Right lobe of liver (tissue), 6 donors: Measurements from ENCODE around the gene VSTM4. TPM values are rescaled to one million over a fixed set of nuclear protein-coding genes. Genes with fewer than 3 reads are reported as not detected.

Experiments used
- ATAC-seq, 4 donors: fragments of 200-7000 bp; cut with Tn5 transposase; one replicate each; pipeline ENCODE4 v1.9.1; 2020; ENCODE audit warnings: mild to moderate bottlenecking in 4 of 4, moderate library complexity in 4 of 4
- DNase-seq, 3 donors: peaks; one replicate each; pipeline ENCODE4 v3.0.0-alpha.2; 2020
- H3K27ac ChIP-seq, 3 donors: fragments of 200-600 bp; one replicate each; pipeline ENCODE4 v1.8.0; 2022
- H3K27me3 ChIP-seq, 2 donors: fragments of 200-600 bp; one replicate each; pipeline ENCODE4 v1.8.0; 2022
- H3K36me3 ChIP-seq, 4 donors: fragments of 200-600 bp; sonication (generic) in 1 of 4; one replicate each; pipeline versions ENCODE4 v1.5.1 to v1.8.0; 2017 to 2022; ENCODE audit warnings: control low read depth in 1 of 4
- H3K4me1 ChIP-seq, 4 donors: fragments of 200-600 bp; sonication (generic) in 1 of 4; one replicate each; pipeline versions ENCODE4 v1.5.1 to v1.8.0; 2017 to 2022; ENCODE audit warnings: control low read depth in 1 of 4
- H3K4me3 ChIP-seq, 3 donors: fragments of 200-600 bp; one replicate each; pipeline ENCODE4 v1.8.0; 2022
- H3K9me3 ChIP-seq, 4 donors: fragments of 200-600 bp; sonication (generic) in 1 of 4; one replicate each; pipeline versions ENCODE4 v1.5.1 to v1.8.0; 2017 to 2022; ENCODE audit warnings: control low read depth in 1 of 4
- POLR2A ChIP-seq: fragments of 450-650 bp; IDR thresholded peaks from one replicate; pipeline ENCODE4 v1.6.1; 2017; ENCODE audit warnings: antibody characterized with exemption, mild to moderate bottlenecking
- WGBS: methylation state at CpG from one replicate; pipeline ENCODE4 v1.1.6; 2018; ENCODE audit warnings: low coverage, low lambda C conversion rate; ENCODE audit not compliant: insufficient coverage; ENCODE audit errors: missing lambda C conversion rate; 5-methylcytosine and 5-hydroxymethylcytosine counted together
- intact Hi-C, 2 donors: fragments of 100-400 bp; cut with DNase I; formaldehyde crosslinking; loops; one replicate each; pipeline versions ENCODE4 v1.11.2 to v1.14.1; 2022
- total RNA-seq, 6 experiments: library from RNA; depleted of rRNA in 2 of 6; stranded (reverse); fragments of >200 nt in 2 of 6; fragmentation: NEBNext Ultra II Directional in 3 of 6; extraction: Animal tissue kit (Norgen Biotek cat#: 25700) in 3 of 6; gene quantifications; one replicate each; pipeline versions ENCODE4 v1.1.0 to v1.2.4, GENCODE V29; 2016 to 2023
- TF ChIP-seq, protein P1 (sequence below), 4 donors: fragments of 200-600 bp in 3 of 4; fragments of 450-650 bp in 1 of 4; IDR thresholded peaks; one replicate each; pipeline versions ENCODE4 v1.5.1 to v1.8.0; 2016 to 2022; ENCODE audit warnings: antibody characterized with exemption in 4 of 4, mild to moderate bottlenecking in 2 of 4
- donor health status: DM: no; HTN: yes; CAD: no.
- donor health status: DM: no; HTN: no; CAD: no.
- donor health status: DM: no; HTN: no; CAD: no.
- donor health status: DM: no; HTN: yes; CAD: no.
- donor health status: DM: no; HTN: yes; CAD: no.

Gene VSTM4
- total RNA-seq, 6 experiments from 2014 or later, result 2.1 to 6.6 (median 3.1) TPM

DNA sequence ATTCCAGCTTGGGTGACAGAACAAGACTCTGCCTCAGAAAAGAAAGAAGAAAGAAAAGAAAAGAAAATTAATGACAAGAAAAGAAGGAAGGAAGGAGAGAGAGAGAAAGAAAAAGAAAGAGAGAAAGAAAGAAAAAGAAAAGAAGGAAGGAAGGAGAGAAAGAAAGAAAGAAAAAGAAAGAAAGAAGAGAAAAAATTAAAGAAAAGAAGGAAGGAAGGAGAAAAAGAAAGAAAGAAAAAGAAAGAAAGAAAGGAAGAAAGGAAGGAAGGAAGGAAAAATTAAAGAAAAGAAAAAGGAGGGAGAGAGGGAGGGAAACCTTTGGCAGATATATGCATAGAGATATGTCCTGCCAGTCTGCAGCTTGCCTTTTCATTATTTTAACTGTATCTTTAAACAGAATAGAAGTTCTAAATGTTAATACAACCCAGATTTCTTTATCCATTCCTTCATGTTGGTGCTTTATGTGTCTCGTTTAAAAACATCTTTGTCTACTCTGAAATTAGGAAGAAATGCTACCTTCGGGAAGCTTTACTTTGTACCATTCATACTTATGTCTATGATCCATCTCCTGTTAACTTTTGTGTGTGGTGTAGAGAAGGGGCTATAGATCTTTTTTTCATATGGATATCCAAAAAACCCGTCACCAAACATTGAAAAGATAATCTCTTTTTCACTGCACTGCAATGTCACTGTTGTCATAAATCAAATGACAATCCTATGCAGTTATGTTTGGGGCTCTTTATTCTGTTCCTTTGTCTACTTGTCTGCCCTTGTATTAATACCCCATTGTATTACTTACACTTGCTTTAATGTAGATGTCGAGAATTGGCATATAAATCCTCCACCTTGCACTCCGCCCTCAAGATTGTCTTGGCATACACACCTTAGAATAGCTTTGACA, 70.8 kb downstream of the VSTM4 start:
- WGBS, result 70% methylated on average over 5 of the region's 5 CpGs
- Histone ChIP-seq H3K9me3 (no peaks in the 10 kb centered on the region), H3K4me3 (no peak overlapping the region), H3K4me1 (peaks cover 0 to 11% (median 0%) of the 10 kb centered on the region in 4 donors), H3K27me3 (no peaks in the 10 kb centered on the region), H3K36me3 (no peaks in the 10 kb centered on the region), H3K27ac (no peak overlapping the region)
- ATAC-seq, result no peak
- intact Hi-C loops, result no loop called here
- DNase-seq, result no peak
- TF ChIP-seq, protein P1, sequence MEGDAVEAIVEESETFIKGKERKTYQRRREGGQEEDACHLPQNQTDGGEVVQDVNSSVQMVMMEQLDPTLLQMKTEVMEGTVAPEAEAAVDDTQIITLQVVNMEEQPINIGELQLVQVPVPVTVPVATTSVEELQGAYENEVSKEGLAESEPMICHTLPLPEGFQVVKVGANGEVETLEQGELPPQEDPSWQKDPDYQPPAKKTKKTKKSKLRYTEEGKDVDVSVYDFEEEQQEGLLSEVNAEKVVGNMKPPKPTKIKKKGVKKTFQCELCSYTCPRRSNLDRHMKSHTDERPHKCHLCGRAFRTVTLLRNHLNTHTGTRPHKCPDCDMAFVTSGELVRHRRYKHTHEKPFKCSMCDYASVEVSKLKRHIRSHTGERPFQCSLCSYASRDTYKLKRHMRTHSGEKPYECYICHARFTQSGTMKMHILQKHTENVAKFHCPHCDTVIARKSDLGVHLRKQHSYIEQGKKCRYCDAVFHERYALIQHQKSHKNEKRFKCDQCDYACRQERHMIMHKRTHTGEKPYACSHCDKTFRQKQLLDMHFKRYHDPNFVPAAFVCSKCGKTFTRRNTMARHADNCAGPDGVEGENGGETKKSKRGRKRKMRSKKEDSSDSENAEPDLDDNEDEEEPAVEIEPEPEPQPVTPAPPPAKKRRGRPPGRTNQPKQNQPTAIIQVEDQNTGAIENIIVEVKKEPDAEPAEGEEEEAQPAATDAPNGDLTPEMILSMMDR (IDR thresholded peaks at IDR 0.05), result no peak
- TF ChIP-seq POLR2A, result no peak

DNA sequence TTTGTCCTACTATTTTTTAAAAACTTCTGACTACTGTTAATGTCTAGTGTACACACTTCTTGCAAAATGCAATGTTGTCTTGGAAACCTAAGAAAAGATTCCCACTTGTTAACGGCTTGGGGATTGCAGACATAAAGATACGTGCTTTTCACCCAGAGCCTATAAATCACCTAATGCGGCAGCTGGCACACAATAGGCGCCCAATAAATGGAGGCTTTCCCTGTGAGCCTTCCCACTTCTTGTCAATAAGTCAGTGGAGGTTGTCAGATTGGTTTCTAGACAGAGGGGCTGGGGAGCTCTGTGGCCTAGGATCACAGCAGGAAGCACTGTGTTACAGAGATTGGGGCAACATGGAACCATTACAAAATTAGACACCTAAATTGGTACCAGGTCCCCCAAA, 74.7 kb downstream of the VSTM4 start:
- H3K27me3 ChIP-seq, result no peaks in the 10 kb centered on the region
- ATAC-seq (no peak), DNase-seq (no peak)
- no peak overlapping the region for H3K27ac ChIP-seq
- intact Hi-C loops, result no loop called here
- WGBS, result 88% methylated on average over 4 of the region's 4 CpGs
- TF ChIP-seq, protein P1 (IDR thresholded peaks at IDR 0.05), result no peak
- no peak for TF ChIP-seq POLR2A
- H3K4me3 ChIP-seq, result no peak overlapping the region
- H3K4me1 ChIP-seq, result peaks cover 0 to 7% (median 0%) of the 10 kb centered on the region in 4 donors
- H3K9me3 ChIP-seq, result no peaks in the 10 kb centered on the region
- no peaks in the 10 kb centered on the region for H3K36me3 ChIP-seq

- Histone ChIP-seq H3K9me3 (no peaks in the 10 kb centered on the region), H3K36me3 (no peaks in the 10 kb centered on the region), H3K4me3 (no peak overlapping the region), H3K4me1 (peaks cover 0 to 7% (median 0%) of the 10 kb centered on the region in 4 donors), H3K27me3 (no peaks in the 10 kb centered on the region), H3K27ac (no peak overlapping the region)
- intact Hi-C loops, result no loop called here
- ATAC-seq, result no peak
- TF ChIP-seq, protein P1 (IDR thresholded peaks at IDR 0.05), result no peak
- TF ChIP-seq POLR2A, result no peak
- 86% methylated on average over 5 of the region's 7 CpGs for WGBS
- DNase-seq, result no peak
These were observed 75.9 kb downstream of the VSTM4 start for GRCh38 chr10:49039409-49039808.

- 100% methylated on average over 3 of the region's 5 CpGs for WGBS
- intact Hi-C loops, result no loop called here
- Histone ChIP-seq H3K27ac (no peak overlapping the region), H3K4me3 (no peak overlapping the region), H3K36me3 (no peaks in the 10 kb centered on the region), H3K27me3 (no peaks in the 10 kb centered on the region), H3K9me3 (no peaks in the 10 kb centered on the region), H3K4me1 (peaks cover 0 to 7% (median 0%) of the 10 kb centered on the region in 4 donors)
- TF ChIP-seq POLR2A, result no peak
- TF ChIP-seq, protein P1 (IDR thresholded peaks at IDR 0.05), result no peak
- no peak for DNase-seq
- ATAC-seq, result no peak
These were observed 76.6 kb downstream of the VSTM4 start for GRCh38 chr10:49038711-49039110.
